ENCODE results near the gene NDUFB7. TPM values are rescaled to one million over a fixed set of nuclear protein-coding genes. Genes with fewer than 3 reads are reported as not detected.

The NDUFB7 gene
- polyA plus RNA-seq, 1 of the 3 experiments (the other 2 are of a cell fraction) = 465 TPM

DNA sequence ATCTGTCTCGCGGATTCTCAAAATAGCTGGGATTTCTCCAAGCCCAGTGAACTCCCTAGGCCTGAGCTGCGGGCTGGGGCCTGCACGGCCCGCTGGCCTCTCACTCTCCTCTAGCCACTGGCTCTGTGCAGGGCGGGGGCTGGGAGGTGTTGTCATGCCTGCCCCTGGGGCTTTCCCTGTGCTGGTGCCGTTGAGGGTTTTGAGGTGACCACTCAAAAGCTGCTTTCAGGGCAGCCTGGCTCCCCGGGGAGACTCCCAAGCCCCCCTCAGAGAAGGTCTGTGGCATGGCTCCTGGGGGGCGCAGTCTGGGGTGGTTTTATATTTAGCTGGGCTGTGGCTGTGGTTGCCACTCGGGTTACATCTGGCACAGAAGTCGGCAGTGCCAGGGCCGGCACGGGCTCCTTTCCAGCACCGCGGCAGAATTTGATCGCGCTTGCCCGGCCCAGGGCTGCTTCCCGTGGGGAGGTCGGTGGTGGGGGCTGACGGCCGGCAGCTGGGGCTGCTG lies 10.0 kb downstream of the NDUFB7 start (continued):
- TF ChIP-seq POLR2AphosphoS5 (IDR thresholded peaks at IDR 0.05; ENCODE audit: low read depth, low read length) (no peak), RFX5 (IDR thresholded peaks at IDR 0.05; ENCODE audit: low read length) (no peak)

DNA sequence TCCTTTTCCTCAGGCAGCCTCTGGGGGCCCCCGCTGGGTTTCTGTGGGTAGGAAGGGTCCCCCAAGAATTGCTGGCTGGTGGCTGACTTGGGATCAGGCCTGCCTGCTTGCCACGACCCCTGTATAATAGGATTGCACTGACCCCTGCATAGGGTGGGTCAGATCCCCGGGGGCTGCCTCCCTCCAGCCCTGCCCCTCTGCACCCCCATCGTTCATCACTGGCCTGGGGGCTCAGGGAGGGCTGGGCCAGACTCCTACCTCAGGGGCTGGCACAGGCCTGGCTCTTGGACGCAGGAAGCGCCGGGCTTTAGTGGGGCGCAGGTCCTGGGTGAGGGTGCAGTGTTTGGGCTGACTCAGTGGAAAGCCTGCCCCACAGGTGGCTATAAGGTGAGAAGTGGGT lies 10.6 kb downstream of the NDUFB7 start:
- Histone ChIP-seq H3K36me3 (replicated peaks in 1 of 2; ENCODE audit: control insufficient read depth in 1 of 2, insufficient read depth in 2 of 2, low read length in 1 of 2) (peaks cover 0 to 14% of the 10 kb centered on the region in 2 experiments), H4K20me1 (ENCODE audit: insufficient read depth) (no peaks in the 10 kb centered on the region), H3K9me2 (no peaks in the 10 kb centered on the region), H3K9ac (no peak overlapping the region), H3K4me3 (ENCODE audit: low read depth in 2 of 2, low read length in 1 of 2) (no peak overlapping the region), H2AFZ (ENCODE audit: low read depth) (no peak overlapping the region), H3K27ac (ENCODE audit: low read depth in 2 of 2, low read length in 1 of 2) (no peak overlapping the region), H3K4me2 (no peak overlapping the region; the same call in 1 of the 2 replicates), H3K4me1 (ENCODE audit: control insufficient read depth in 1 of 2, insufficient read depth in 2 of 2, low read depth in 1 of 2, low read length in 1 of 2) (peaks cover 0 to 15% of the 10 kb centered on the region in 2 experiments; a peak in 1 of 4 replicates), H3K9me3 (no peaks in the 10 kb centered on the region), H3K79me2 (ENCODE audit: insufficient read depth) (peaks cover 6% of the 10 kb centered on the region), H3K27me3 (ENCODE audit: insufficient read depth) (no peaks in the 10 kb centered on the region), H3F3A (replicated peaks; ENCODE audit: insufficient read depth) (no peaks in the 10 kb centered on the region)
- ChIA-PET POLR2A (no interaction called here), CTCF (interaction anchor here (1.2 kb wide), 1 partner anchor 13 kb away, joined by 5 read pairs; no protein-coding TSS in a partner anchor)
- TF ChIP-seq, protein P1, sequence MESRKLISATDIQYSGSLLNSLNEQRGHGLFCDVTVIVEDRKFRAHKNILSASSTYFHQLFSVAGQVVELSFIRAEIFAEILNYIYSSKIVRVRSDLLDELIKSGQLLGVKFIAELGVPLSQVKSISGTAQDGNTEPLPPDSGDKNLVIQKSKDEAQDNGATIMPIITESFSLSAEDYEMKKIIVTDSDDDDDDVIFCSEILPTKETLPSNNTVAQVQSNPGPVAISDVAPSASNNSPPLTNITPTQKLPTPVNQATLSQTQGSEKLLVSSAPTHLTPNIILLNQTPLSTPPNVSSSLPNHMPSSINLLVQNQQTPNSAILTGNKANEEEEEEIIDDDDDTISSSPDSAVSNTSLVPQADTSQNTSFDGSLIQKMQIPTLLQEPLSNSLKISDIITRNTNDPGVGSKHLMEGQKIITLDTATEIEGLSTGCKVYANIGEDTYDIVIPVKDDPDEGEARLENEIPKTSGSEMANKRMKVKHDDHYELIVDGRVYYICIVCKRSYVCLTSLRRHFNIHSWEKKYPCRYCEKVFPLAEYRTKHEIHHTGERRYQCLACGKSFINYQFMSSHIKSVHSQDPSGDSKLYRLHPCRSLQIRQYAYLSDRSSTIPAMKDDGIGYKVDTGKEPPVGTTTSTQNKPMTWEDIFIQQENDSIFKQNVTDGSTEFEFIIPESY (IDR thresholded peaks at IDR 0.05; ENCODE audit: borderline replicate concordance, low read depth) = no peak
- TF ChIP-seq, protein P2, sequence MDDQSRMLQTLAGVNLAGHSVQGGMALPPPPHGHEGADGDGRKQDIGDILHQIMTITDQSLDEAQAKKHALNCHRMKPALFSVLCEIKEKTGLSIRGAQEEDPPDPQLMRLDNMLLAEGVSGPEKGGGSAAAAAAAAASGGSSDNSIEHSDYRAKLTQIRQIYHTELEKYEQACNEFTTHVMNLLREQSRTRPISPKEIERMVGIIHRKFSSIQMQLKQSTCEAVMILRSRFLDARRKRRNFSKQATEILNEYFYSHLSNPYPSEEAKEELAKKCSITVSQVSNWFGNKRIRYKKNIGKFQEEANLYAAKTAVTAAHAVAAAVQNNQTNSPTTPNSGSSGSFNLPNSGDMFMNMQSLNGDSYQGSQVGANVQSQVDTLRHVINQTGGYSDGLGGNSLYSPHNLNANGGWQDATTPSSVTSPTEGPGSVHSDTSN (IDR thresholded peaks at IDR 0.05) = no peak
- TF ChIP-seq MXI1 (IDR thresholded peaks at IDR 0.05; ENCODE audit: low read depth, low read length) (no peak), CHD2 (IDR thresholded peaks at IDR 0.05; ENCODE audit: low read length, partially characterized antibody) (no peak), JUND (IDR thresholded peaks at IDR 0.05) (no peak), GABPA (IDR thresholded peaks at IDR 0.05; ENCODE audit: low read depth) (no peak), EP300 (IDR thresholded peaks at IDR 0.05; ENCODE audit: borderline replicate concordance in 1 of 2, low read depth in 1 of 2, low read length in 1 of 2) (no peak), ELF1 (IDR thresholded peaks at IDR 0.05) (no peak)
- TF ChIP-seq, protein P3, sequence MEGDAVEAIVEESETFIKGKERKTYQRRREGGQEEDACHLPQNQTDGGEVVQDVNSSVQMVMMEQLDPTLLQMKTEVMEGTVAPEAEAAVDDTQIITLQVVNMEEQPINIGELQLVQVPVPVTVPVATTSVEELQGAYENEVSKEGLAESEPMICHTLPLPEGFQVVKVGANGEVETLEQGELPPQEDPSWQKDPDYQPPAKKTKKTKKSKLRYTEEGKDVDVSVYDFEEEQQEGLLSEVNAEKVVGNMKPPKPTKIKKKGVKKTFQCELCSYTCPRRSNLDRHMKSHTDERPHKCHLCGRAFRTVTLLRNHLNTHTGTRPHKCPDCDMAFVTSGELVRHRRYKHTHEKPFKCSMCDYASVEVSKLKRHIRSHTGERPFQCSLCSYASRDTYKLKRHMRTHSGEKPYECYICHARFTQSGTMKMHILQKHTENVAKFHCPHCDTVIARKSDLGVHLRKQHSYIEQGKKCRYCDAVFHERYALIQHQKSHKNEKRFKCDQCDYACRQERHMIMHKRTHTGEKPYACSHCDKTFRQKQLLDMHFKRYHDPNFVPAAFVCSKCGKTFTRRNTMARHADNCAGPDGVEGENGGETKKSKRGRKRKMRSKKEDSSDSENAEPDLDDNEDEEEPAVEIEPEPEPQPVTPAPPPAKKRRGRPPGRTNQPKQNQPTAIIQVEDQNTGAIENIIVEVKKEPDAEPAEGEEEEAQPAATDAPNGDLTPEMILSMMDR (IDR thresholded peaks at IDR 0.05) = no peak
- WGBS (ENCODE audit: low lambda C conversion rate) = 88% methylated on average over 6 of the region's 8 CpGs
- peak; percentile 11 for DNase-seq

DNA sequence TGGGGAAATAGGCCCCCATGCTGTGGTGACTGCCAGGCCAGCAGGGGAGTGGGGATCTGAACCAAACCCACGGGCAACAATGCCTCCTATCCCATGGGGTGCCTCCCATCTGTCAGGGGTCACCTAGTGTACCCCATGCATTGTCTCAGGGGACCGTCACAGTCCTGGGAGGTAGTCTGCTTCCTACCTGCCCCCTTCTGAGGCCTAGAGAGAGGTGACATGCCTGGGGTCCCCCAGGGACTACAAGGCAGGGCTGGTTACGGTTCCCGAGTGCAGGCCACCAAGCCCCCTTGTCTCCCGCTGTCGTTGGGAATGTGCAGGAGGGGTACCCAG lies 11.1 kb downstream of the NDUFB7 start:
- Histone ChIP-seq H3K9me3 (no peaks in the 10 kb centered on the region), H3K27me3 (ENCODE audit: insufficient read depth) (no peaks in the 10 kb centered on the region), H3K27ac (ENCODE audit: low read depth in 2 of 2, low read length in 1 of 2) (no peak overlapping the region), H2AFZ (ENCODE audit: low read depth) (no peak overlapping the region), H3K4me1 (ENCODE audit: control insufficient read depth in 1 of 2, insufficient read depth in 2 of 2, low read depth in 1 of 2, low read length in 1 of 2) (peaks cover 0 to 15% of the 10 kb centered on the region in 2 experiments; a peak in 1 of 4 replicates), H3K4me3 (ENCODE audit: low read depth in 2 of 2, low read length in 1 of 2) (no peak overlapping the region), H3K36me3 (replicated peaks in 1 of 2; ENCODE audit: control insufficient read depth in 1 of 2, insufficient read depth in 2 of 2, low read length in 1 of 2) (peaks cover 0 to 9% of the 10 kb centered on the region in 2 experiments), H3K79me2 (ENCODE audit: insufficient read depth) (peaks cover 6% of the 10 kb centered on the region), H3K4me2 (no peak overlapping the region), H3K9ac (no peak overlapping the region), H3F3A (replicated peaks; ENCODE audit: insufficient read depth) (no peaks in the 10 kb centered on the region), H3K9me2 (no peaks in the 10 kb centered on the region), H4K20me1 (ENCODE audit: insufficient read depth) (no peaks in the 10 kb centered on the region; the same call in 1 of the 2 replicates)
- ChIA-PET CTCF (no interaction called here), POLR2A (no interaction called here)
- no peak for TF ChIP-seq GABPA (IDR thresholded peaks at IDR 0.05; ENCODE audit: low read depth)
- TF ChIP-seq RXRA (IDR thresholded peaks at IDR 0.05; ENCODE audit: borderline replicate concordance, low read depth) = no peak
- TF ChIP-seq JUND (IDR thresholded peaks at IDR 0.05) = no peak
- no peak for DNase-seq
- no CpG with 5 or more reads among the region's 6 CpGs for WGBS (ENCODE audit: low lambda C conversion rate)
